HG03103 (cell line): Measurements from ENCODE around the gene FOLR1.
"Not testable (repeated sequence)": the region's sequence is repeated elsewhere in the genome, so short reads cannot be mapped to it uniquely, and the experiment has no call there.

Experiments
- ATAC-seq: cut with Tn5 transposase; IDR thresholded peaks from one replicate; pipeline ENCODE4 v1.9.1; 2021; ENCODE audit warnings: low read depth; ENCODE audit not compliant: unreplicated experiment

Gene FOLR1

DNA sequence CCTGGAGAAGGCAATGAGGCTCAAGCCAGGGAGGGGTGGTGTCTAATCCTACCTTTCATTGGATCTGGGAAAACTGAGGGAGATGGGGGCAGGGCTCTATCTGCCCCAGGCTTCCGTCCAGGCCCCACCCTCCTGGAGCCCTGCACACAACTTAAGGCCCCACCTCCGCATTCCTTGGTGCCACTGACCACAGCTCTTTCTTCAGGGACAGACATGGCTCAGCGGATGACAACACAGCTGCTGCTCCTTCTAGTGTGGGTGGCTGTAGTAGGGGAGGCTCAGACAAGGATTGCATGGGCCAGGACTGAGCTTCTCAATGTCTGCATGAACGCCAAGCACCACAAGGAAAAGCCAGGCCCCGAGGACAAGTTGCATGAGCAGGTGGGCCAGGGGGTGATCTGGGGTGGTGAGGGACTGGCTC lies at the start of gene FOLR1:
Gene FOLR1 (plus strand): TSS at position 180 of the 421 bp plus-strand sequence. CDS start 34 bp downstream, at position 214.
- ATAC-seq: no peak

DNA sequence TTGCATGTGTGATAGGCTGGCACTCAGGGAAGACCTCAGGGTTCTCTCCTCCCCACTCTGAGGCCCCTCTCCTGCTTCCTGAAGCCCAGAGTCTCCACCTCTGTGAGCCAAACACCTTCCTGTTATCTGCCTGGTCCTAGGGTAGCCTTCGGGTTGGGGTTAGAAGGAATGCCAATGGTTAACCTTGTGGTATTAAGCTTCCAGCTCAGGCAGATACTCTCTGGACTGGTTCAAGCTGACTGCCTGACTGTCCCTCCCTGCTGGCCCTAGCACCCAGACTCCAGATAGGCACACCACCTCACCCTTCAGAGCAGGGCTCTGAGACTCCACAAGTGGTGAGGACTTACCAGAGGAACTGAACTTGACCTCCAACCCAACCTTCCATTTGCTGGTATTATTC lies 49.4 kb upstream of the FOLR1 start:
- not testable (repeated sequence) for ATAC-seq

DNA sequence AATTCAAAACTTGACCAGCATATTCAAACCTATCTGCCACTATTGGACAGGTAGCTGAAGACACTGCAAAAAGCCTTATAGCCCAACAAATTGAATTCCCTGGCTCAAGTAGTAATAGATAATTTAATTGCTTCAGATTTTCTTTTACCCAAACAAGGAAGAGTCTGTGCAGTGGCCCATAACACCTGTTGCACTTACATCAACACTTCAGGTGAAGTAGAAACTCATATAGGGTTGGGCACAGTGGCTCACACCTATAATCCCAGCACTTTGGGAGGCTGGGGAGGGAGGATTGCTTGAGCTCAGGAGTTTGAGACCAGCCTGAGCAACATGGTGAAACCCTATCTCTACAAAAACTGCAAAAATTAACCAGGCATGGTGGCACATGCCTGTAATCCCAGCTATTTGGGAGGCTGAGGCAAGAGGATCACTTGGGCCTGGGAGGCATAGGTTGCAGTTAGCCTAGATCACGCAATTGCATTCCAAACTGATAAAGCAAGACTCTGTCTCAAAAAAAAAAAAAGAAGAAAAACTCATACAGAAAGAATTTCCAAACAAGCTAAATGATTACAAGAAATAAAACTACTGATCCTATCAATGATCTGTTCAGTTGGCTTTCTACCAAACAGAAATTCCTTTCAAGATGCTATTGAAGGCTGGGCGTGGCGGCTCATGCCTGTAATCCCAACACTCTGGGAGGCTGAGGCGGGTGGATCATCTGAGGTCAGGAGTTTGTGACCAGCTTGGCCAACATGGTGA lies 47.0 kb upstream of the FOLR1 start:
- no peak for ATAC-seq

DNA sequence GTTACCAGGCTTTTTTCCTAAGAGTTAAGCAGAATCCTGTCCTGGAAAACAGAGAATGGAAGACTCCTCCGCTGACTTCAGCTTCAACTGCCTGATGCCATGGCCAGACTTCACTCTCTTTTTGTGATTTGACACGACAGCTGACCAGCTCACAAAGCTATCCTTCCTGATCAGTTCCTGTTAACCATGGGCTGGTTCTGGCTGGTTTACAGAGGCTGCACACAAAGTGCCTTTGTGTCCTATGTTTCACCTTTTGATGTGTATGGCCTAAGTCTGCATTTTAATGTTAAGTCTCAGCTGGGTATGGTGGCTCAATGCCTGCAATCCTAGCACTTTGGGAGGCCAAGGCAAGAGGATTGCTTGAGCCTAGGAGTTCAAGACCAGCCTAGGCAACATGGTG lies 45.3 kb upstream of the FOLR1 start:
- no peak for ATAC-seq

DNA sequence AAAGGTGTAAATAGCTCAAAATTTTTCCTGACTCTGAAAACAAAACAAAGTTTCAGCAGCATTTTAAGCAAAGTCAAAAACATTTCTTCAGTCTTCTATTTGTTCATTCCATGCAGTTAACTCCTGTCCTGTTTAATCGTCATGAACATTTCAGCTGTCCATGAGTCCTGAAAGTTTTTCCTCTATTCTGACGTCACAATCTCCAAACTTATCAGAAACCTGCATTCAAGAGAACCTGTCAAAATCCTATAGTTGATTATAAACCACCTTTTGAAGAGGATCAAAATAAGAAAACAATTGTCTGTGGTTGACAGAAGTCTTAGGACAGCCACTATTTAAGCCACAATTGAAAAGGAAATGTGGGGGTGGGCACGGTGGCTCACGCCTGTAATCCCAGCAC lies 41.1 kb upstream of the FOLR1 start:
- no peak for ATAC-seq

DNA sequence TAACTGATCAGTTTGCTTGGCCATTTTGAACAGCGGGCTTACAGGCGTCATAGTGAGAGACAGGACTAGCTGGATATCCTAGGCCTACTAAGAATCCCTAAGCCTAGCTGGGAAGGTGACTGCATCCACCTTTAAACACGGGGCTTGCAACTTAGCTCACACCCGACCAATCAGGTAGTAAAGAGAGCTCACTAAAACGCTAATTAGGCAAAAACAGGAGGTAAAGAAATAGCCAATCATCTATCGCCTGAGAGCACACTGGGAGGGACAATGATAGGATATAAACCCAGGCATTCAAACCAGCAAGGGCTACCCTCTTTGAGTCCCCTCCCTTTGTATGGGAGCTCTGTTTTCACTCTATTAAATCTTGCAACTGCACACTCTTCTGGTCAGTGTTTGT lies 38.1 kb upstream of the FOLR1 start:
- not testable (repeated sequence) for ATAC-seq

DNA sequence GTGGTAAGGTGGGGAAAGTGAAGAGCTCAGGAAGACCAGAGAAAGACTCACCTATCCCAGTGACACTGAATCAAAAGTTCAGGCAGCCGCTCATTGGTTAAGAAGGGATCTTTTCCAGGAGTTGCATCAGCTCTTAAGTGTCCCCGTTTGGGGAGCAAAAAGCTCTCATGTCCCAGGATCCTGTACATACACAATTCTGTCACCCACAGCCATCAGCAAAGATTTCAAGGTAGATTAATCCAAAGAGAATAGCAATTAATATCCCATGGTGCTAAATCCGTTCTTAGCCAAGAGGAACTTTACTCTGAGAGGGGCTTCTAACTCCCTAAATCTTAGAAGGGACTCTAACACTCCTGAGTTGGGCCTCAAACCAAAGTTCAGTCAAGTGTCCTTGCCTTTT lies 37.1 kb upstream of the FOLR1 start:
- no peak for ATAC-seq

DNA sequence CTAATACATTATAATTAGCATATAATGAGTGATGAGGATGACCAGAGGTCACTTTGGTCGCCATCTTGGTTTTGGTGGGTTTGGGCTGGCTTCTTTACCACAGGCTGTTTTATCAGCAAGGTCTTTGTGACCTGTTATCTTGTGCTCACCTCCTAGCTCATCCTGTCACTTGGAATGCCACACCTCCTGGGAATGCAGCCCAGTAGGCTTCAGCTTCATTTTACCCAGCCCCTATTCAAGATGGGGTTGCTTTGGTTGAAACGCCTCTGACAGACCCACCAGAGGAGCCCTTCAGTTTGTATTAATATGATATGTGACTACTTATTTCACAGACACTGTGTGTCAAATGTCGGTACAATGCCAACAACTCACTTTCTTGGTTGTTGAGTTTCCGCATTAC lies 36.2 kb upstream of the FOLR1 start:
- no peak for ATAC-seq

DNA sequence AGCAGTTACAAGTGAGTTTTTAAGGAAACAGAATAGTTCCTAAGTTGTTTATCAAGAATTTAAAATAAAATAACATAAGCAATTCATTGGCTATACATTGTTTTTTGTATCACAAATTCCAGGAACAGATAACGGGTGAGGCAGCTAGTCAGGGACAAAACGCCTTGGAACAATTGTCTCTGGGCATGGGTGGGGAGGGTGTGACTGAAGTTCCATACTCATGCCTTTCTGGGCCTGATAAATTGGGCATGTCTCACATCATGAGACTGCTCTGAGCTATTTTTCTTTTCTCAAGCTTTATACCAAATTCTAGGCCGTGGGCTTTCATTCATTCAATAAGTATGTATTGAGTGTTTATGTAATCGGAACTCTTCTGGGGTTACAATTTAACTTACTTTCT lies 34.8 kb upstream of the FOLR1 start:
- no peak for ATAC-seq

DNA sequence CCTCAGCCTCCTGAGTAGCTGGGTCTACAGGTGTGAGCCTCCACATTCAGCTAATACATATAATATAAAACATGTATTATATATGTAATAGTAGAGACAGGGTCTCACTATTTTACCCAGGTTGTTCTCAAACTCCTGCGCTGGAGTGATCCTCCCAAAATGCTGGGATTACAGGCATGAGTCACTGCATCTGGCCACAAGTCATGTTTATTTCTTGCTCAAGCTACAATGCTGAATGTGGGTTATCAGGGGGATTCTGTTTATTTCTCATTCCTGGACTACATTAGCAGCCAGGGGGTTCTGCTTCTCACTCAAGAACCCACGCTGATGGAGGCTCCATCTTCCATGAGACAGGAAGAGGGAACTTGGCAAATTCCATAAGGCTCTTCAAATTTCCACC lies 31.6 kb upstream of the FOLR1 start:
- no peak for ATAC-seq

DNA sequence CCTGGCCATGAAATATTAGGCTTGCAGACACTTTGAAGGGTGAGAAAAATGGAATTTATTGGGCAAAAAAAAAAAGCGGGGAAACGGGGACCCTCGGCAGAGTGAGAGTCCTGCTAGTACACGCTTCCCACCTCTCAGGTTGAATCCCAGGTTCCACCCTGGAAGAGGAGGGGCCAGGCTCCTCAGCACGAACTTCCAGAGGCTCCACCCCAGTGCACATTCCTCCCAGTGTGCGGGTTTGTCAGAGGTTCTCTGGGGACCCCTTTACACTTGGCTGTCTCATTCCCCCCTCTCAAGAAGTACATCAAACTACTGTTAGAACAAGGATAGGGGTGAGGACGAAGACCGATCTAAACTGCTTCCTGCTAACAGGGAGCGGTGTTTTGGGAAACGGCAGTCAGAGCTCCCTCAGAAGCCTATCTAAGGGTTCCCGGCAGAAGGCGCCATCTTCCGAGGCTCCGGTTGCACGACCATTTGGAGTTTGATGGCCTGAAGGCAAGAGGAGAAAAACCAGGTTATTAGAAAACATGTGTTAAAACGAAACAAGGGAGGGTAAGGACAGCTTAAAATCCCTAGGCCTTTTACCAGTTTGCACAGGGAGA lies 28.9 kb upstream of the FOLR1 start:
- no peak for ATAC-seq

DNA sequence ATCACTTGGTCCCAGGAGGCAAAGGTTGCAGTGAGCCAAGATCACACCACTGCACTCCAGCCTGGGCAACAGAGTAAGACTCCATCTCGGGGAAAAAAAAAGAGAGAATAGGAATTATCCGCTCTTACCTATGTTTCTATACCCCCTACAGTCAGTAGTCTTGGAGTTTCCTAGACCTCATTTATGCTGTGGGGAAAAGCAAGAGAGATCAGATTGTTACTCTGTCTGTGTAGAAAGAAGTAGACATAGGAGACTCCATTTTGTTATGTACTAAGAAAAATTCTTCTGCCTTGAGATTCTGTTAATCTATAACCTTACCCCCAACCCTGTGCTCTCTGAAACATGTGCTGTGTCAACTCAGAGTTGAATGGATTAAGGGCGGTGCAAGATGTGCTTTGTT lies 27.8 kb upstream of the FOLR1 start:
- ATAC-seq: not testable (repeated sequence)

DNA sequence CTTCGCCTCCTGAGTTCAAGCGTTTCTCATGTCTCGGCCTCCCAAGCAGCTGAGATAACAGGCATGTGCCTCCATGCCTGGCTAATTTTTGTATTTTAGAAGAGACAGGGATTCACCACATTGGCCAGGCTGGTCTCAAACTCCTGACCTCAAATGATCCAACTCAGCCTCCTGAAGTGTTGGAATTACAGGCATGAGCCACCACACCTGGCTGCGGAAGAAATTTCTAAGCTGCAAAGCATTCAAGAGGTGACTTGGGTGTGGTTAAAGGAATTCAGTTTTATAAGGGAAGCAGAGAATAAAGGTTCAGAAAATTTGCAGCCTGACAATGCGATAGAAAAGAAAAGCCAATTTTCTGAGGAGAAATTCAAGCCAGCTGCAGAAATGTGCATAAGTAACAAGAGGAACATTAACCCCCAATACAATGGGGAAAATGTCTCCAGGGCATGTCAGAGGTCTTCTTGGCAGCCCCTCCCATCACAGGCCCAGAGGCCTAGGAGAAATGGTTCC lies 22.8 kb upstream of the FOLR1 start:
- ATAC-seq: not testable (repeated sequence)

DNA sequence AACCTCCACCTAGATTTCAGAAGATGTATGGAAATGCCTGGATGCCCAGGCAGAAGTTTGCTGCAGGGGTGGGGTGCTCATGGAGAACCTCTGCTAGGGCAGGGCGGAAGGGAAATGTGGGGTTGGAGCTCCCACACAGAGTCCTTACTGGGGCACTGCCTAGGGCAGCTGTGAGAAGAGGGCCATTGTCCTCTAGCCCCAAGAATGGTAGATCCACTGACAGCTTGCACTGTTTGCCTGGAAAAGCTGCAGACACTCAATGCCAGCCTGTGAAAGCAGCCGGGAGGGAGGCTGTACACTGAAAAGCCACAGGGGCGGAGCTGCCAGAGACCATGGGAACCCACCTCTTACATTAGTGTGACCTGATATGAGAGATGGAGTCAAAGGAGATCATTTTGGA lies 22.2 kb upstream of the FOLR1 start:
- not testable (repeated sequence) for ATAC-seq

DNA sequence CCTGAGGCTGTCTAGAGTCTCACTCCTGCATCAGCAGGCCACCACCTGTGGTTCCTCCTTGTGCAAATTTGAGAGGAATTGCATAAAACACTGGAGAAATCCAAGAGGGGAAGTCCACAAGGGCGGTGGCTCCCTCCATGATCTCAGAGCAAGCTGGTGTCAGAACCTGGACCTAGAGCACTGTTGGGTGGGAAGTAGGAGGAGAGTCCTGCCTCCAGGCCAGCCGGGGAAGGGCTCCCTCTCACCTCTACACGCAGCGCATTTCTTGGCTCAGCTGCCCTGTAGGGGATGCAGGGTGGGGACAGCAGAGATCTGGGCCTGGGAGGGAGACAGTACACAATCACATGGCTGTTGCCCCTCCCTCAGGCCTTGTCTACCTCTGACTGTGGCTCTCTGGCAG lies 19.9 kb upstream of the FOLR1 start:
- not testable (repeated sequence) for ATAC-seq

DNA sequence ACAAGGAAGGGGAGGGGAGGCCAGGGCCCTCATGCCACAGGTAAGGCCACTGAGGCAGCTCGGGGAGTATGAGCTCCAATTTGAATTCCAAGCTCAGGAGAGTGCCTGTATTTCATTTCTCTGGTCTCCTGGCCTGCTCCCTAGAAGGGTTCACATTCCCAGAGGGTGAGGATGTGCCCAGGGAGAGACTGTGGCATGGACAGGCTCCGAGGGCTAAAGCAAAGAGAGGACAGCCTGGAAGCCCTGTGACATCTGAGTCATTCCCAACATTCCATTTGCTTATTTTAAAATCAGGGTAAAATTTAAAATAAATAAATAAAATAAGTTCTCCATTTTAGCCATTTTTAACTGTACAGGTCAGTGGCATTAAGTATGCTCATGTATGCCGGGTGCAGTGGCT lies 18.6 kb upstream of the FOLR1 start:
- no peak for ATAC-seq

DNA sequence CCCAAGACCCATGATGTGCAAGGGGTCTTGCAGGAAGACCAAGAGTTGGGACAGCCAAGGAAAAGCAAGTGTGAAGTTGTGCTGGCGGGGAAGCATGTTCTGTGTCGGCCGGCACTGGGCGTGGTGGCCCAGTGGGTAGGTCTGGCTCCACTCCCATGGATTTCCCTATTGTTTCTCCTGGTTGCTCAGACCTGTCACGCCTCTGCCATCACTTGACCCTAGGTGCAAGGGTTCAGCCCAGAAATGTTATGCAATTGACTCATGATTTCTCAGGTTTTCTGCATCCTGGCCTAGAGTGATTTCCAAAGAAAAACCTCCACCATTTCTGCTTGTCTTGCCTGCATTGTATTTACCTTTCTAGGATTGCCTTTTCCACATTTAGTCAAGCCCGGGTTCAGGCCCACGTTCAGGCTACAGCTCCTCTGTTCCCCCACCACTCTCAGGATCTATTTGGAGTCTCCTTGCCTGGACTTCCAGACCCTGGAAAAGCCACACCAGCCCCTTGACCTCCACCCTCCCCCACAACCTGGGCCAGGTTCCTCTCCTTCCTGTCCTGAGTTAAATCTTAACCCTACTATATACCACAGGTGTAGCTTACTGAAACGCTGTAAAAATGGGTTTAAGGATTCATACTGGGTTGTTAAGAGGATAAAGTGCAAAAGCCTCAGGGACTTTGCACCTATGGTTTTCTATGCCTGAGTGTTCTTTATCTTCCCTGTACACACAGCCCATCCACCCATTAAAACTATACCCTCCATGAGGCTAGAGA lies 17.5 kb upstream of the FOLR1 start:
- no peak for ATAC-seq

DNA sequence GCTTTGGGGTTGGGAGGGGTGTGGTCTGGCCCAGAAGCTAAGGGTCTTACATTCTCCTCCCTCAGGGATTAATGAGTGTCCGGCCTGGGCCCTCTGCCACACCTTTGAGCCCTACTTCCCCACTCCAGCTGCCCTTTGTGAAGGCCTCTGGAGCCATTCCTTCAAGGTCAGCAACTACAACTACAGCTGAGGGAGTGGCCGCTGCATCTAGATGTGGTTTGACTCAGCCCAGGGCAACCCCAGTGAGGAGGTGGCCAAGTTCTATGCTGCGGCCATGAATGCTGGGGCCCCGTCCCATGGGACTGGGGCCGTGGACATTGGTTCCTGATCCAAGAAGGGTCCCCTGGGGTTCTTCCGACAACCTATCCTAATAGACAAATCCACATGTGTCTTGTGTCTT lies 14.3 kb upstream of the FOLR1 start:
- ATAC-seq: no peak

DNA sequence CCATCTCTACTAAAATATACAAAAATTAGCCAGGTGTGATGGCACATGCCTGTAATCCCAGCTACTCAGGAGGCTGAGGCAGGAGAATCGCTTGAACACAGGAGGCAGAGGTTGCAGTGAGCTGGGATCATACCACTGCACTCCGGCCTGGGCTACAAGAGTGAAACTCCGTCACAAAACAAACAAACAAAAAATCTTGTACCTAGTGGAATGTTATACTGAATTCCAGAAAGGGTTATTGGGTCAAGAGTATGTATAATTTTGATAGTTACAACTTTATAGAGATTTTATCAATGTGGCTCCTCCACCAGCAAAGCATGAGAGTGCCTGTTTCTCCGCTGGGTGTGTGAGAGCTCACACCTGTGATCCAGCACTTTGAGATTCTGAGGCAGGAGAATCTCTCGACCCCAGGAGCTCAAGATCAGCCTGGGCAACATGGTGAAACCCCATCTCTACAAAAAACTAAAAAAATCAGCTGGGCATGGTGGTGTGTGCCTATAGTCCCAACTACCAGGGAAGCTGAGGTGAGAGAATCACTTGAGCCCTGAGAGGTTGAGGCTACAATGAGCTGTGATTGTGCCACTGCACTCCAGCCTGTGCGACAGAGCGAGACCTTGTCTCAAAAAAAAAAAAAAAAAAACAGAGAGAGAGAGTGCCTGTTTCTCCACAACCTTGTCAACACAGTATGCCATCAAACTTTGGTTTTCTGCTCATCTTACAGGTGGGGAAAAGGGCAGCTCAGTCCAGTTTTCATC lies 12.7 kb upstream of the FOLR1 start:
- no peak for ATAC-seq

DNA sequence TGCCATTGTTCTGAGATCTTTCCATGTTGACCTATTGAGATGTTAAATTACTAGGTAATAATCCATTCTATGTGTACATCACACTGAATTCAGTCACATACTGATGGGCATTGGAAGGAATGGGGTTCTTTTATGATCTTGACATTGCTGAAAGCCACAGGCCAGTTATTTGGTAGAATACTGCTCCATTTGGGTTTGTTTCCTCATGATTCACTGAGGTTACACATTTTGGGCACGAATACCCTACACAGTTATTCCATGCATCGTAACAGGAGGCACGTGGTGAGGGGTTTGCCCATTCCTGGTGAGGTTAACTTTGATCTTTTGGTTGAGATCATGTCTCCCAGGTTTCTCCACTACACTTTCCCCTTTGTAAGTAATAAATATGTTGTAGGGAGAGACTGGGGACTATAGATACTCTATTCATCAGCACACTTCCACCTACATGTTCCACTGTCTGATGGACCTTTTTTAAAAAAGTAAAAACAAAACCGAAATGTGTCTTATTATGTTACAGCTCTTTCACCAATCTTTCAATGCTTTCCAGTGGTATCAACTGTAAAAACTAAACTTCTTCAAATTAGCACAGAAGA lies 12.0 kb upstream of the FOLR1 start:
- no peak for ATAC-seq
